Naive B cell (primary cell): ENCODE measurements around the gene KRTAP5-8. TPM values are rescaled to one million over a fixed set of nuclear protein-coding genes. Genes with fewer than 3 reads are reported as not detected.
A peak's percentile ranks its signal among the peaks of the same experiment; 100 is the strongest.
"Not testable (repeated sequence)": the region's sequence is repeated elsewhere in the genome, so short reads cannot be mapped to it uniquely, and the experiment has no call there.

ENCODE experiments used
- ATAC-seq, 2 donors: fragments of 150-1000 bp; cut with Tn5 transposase; 2 replicates each; pipeline ENCODE4 v1.10.0; 2021; ENCODE audit warnings: low read depth in 2 of 2, mild to moderate bottlenecking in 2 of 2, moderate library complexity in 2 of 2
- DNase-seq: peaks from one replicate; pipeline ENCODE4 v3.0.0; 2022
- H3K27ac Mint-ChIP-seq, 6 donors: one replicate each; pipeline ENCODE4 v1.8.0; 2020 to 2022; ENCODE audit warnings: mild to moderate bottlenecking in 6 of 6, mixed read lengths in 6 of 6, moderate library complexity in 5 of 6, inconsistent platforms in 2 of 6
- H3K27me3 Mint-ChIP-seq, 3 donors: one replicate each; pipeline ENCODE4 v1.8.0; 2021 to 2022; ENCODE audit warnings: mixed read lengths in 3 of 3, mild to moderate bottlenecking in 1 of 3
- H3K36me3 Mint-ChIP-seq, 2 donors: one replicate each; pipeline ENCODE4 v1.8.0; 2020 to 2022; ENCODE audit warnings: mixed read lengths in 2 of 2, inconsistent platforms in 1 of 2, mild to moderate bottlenecking in 1 of 2
- H3K4me1 Mint-ChIP-seq, 3 donors: one replicate each; pipeline ENCODE4 v1.8.0; 2020 to 2022; ENCODE audit warnings: mixed read lengths in 3 of 3, inconsistent platforms in 1 of 3, mild to moderate bottlenecking in 1 of 3, moderate library complexity in 1 of 3
- H3K4me3 Mint-ChIP-seq, 8 donors: one replicate each; pipeline ENCODE4 v1.8.0; 2020 to 2022; ENCODE audit warnings: mild to moderate bottlenecking in 8 of 8, mixed read lengths in 8 of 8, moderate library complexity in 8 of 8, inconsistent platforms in 2 of 8
- H3K9me3 Mint-ChIP-seq, 7 donors: one replicate each; pipeline ENCODE4 v1.8.0; 2020 to 2022; ENCODE audit warnings: mixed read lengths in 7 of 7, mild to moderate bottlenecking in 5 of 7, inconsistent platforms in 2 of 7, moderate library complexity in 1 of 7
- polyA plus RNA-seq, 6 donors: library from polyadenylated mRNA; unstranded; fragments of 300-500 nt; fragmentation: Illumina TruSeq; gene quantifications; one replicate each; pipeline ENCODE4 v1.2.3, GENCODE V29; 2021; ENCODE audit warnings: low read depth in 6 of 6

Gene KRTAP5-8
- polyA plus RNA-seq, 6 donors from 2014 or later, result not detected

- DNase-seq (no peak), ATAC-seq (no peak)
- Mint-ChIP-seq H3K27ac (no peak overlapping the region), H3K27me3 (peaks cover 19 to 30% (median 25%) of the 10 kb centered on the region in 3 donors), H3K9me3 (peaks cover 0 to 17% (median 2%) of the 10 kb centered on the region in 7 donors), H3K4me3 (no peak overlapping the region), H3K36me3 (peaks cover 0 to 7% of the 10 kb centered on the region in 2 donors), H3K4me1 (no peaks in the 10 kb centered on the region)
These were observed 19.4 kb downstream of the KRTAP5-8 start for GRCh38 chr11:71557257-71557656.

- Mint-ChIP-seq H3K4me1 (no peaks in the 10 kb centered on the region), H3K27ac (no peak overlapping the region), H3K4me3 (peak overlapping the region in 1 of 8 donors; percentile 31), H3K36me3 (peaks cover 0 to 7% of the 10 kb centered on the region in 2 donors), H3K27me3 (peaks cover 30 to 41% (median 36%) of the 10 kb centered on the region in 3 donors), H3K9me3 (peaks cover 0 to 17% (median 1%) of the 10 kb centered on the region in 7 donors)
- no peak for DNase-seq
- ATAC-seq, result no peak
These were observed 21.2 kb downstream of the KRTAP5-8 start for GRCh38 chr11:71558996-71559395.

- DNase-seq (no peak), ATAC-seq (no peak)
- no peaks in the 10 kb centered on the region for H3K4me1 Mint-ChIP-seq
- peaks cover 0 to 7% of the 10 kb centered on the region in 2 donors for H3K36me3 Mint-ChIP-seq
- no peak overlapping the region for H3K4me3 Mint-ChIP-seq
- H3K27ac Mint-ChIP-seq, result no peak overlapping the region
- peaks cover 0 to 17% (median 1%) of the 10 kb centered on the region in 7 donors for H3K9me3 Mint-ChIP-seq
- H3K27me3 Mint-ChIP-seq, result peaks cover 27 to 55% (median 44%) of the 10 kb centered on the region in 3 donors
These were observed 24.3 kb downstream of the KRTAP5-8 start for GRCh38 chr11:71562120-71562519.

- H3K27ac Mint-ChIP-seq, result peak overlapping the region in 1 of 6 donors; percentile 2
- peaks cover 0 to 7% of the 10 kb centered on the region in 2 donors for H3K36me3 Mint-ChIP-seq
- DNase-seq (no peak), ATAC-seq (no peak)
- H3K27me3 Mint-ChIP-seq, result peaks cover 26 to 52% (median 44%) of the 10 kb centered on the region in 3 donors
- H3K9me3 Mint-ChIP-seq, result peaks cover 0 to 17% (median 1%) of the 10 kb centered on the region in 7 donors
- no peaks in the 10 kb centered on the region for H3K4me1 Mint-ChIP-seq
- H3K4me3 Mint-ChIP-seq, result no peak overlapping the region
These were observed 25.6 kb downstream of the KRTAP5-8 start for GRCh38 chr11:71563406-71563805.

GRCh38 chr11:71564430-71564829, 26.6 kb downstream of the KRTAP5-8 start:
- peaks cover 0 to 7% of the 10 kb centered on the region in 2 donors for H3K36me3 Mint-ChIP-seq
- H3K9me3 Mint-ChIP-seq, result peaks cover 0 to 17% (median 1%) of the 10 kb centered on the region in 7 donors
- ATAC-seq, result no peak
- no peak overlapping the region for H3K4me3 Mint-ChIP-seq
- H3K27me3 Mint-ChIP-seq, result peaks cover 26 to 46% (median 44%) of the 10 kb centered on the region in 3 donors
- no peaks in the 10 kb centered on the region for H3K4me1 Mint-ChIP-seq
- DNase-seq, result no peak
- H3K27ac Mint-ChIP-seq, result no peak overlapping the region

- Mint-ChIP-seq H3K36me3 (peaks cover 0 to 7% of the 10 kb centered on the region in 2 donors), H3K4me1 (no peaks in the 10 kb centered on the region), H3K27ac (no peak within 1 kb of the TSS), H3K9me3 (peaks cover 0 to 12% (median 0%) of the 10 kb centered on the region in 7 donors), H3K27me3 (peaks cover 26 to 45% (median 44%) of the 10 kb centered on the region in 3 donors), H3K4me3 (no peak within 1 kb of the TSS)
- no peak for DNase-seq
- ATAC-seq, result no peak
These were observed 27.4 kb downstream of the KRTAP5-8 start, which contains the start of gene KRTAP5-10 for GRCh38 chr11:71565263-71565662. Gene KRTAP5-10, plus strand, starts transcription at chr11:71565563. Its CDS starts 25 bp downstream, at chr11:71565588.

GRCh38 chr11:71566081-71566620, 28.3 kb downstream of the KRTAP5-8 start:
- Mint-ChIP-seq H3K9me3 (peaks cover 0 to 3% (median 0%) of the 10 kb centered on the region in 7 donors), H3K4me3 (no peak overlapping the region), H3K27me3 (peaks cover 26 to 50% (median 46%) of the 10 kb centered on the region in 3 donors), H3K36me3 (peaks cover 0 to 4% of the 10 kb centered on the region in 2 donors), H3K27ac (no peak overlapping the region), H3K4me1 (no peaks in the 10 kb centered on the region)
- no peak for DNase-seq
- ATAC-seq, result no peak

GRCh38 chr11:71566626-71567599, 29.1 kb downstream of the KRTAP5-8 start:
- Mint-ChIP-seq H3K27ac (peak overlapping the region in 1 of 6 donors; percentile 71), H3K27me3 (peaks cover 23 to 44% (median 40%) of the 10 kb centered on the region in 3 donors)
- not testable (repeated sequence) for H3K4me3 Mint-ChIP-seq, H3K36me3 Mint-ChIP-seq, H3K4me1 Mint-ChIP-seq, DNase-seq, ATAC-seq, H3K9me3 Mint-ChIP-seq

- H3K27me3 Mint-ChIP-seq, result peaks cover 23 to 48% (median 43%) of the 10 kb centered on the region in 3 donors
- not testable (repeated sequence) for H3K9me3 Mint-ChIP-seq, H3K27ac Mint-ChIP-seq, H3K4me3 Mint-ChIP-seq, ATAC-seq, H3K4me1 Mint-ChIP-seq, DNase-seq, H3K36me3 Mint-ChIP-seq
These were observed 29.8 kb downstream of the KRTAP5-8 start for GRCh38 chr11:71567633-71568032.

GRCh38 chr11:71568704-71569349, 31.0 kb downstream of the KRTAP5-8 start:
- Mint-ChIP-seq H3K4me3 (no peak overlapping the region), H3K4me1 (no peaks in the 10 kb centered on the region), H3K27ac (no peak overlapping the region), H3K36me3 (no peaks in the 10 kb centered on the region), H3K9me3 (no peaks in the 10 kb centered on the region), H3K27me3 (peaks cover 13 to 41% (median 36%) of the 10 kb centered on the region in 3 donors)
- no peak for ATAC-seq
- DNase-seq, result no peak

GRCh38 chr11:71571101-71571850, 33.5 kb downstream of the KRTAP5-8 start:
- not testable (repeated sequence) for H3K36me3 Mint-ChIP-seq, ATAC-seq, H3K27ac Mint-ChIP-seq, H3K4me1 Mint-ChIP-seq, H3K9me3 Mint-ChIP-seq, H3K4me3 Mint-ChIP-seq, DNase-seq
- peaks cover 20 to 23% (median 22%) of the 10 kb centered on the region in 3 donors for H3K27me3 Mint-ChIP-seq

GRCh38 chr11:71572811-71573210, 35.0 kb downstream of the KRTAP5-8 start:
- no peaks in the 10 kb centered on the region for H3K9me3 Mint-ChIP-seq
- ATAC-seq (no peak), DNase-seq (no peak)
- H3K4me1 Mint-ChIP-seq, result no peaks in the 10 kb centered on the region
- H3K27me3 Mint-ChIP-seq, result peaks cover 13 to 17% (median 17%) of the 10 kb centered on the region in 3 donors
- H3K36me3 Mint-ChIP-seq, result no peaks in the 10 kb centered on the region
- H3K4me3 Mint-ChIP-seq, result no peak overlapping the region
- no peak overlapping the region for H3K27ac Mint-ChIP-seq
